K562 (cell line): Measurements from ENCODE around the gene TMEM184B. TPM values are rescaled to one million over a fixed set of nuclear protein-coding genes. Genes with fewer than 3 reads are reported as not detected.

Experiments used
- BCL6 ChIP-seq: fragments of 250-450 bp; sonication (Bioruptor Pico); IDR thresholded peaks from 2 replicates; pipeline ENCODE4 v1.4.0; 2020
- CHD1 ChIP-seq: fragments of 200-600 bp; sonication (generic); IDR thresholded peaks from one replicate; pipeline ENCODE4 v1.6.1; 2012; ENCODE audit warnings: mild to moderate bottlenecking, moderate library complexity, low read length, inconsistent platforms
- ELF4 ChIP-seq: fragments of 450-650 bp; formaldehyde crosslinking; IDR thresholded peaks from 2 replicates; pipeline ENCODE4 v1.4.0; 2022; ENCODE audit warnings: missing genetic modification characterization
- FOXJ2 ChIP-seq: fragments of 200-800 bp; sonication (Bioruptor generic); IDR thresholded peaks from 2 replicates; pipeline ENCODE4 v1.6.1; 2016; ENCODE audit warnings: missing genetic modification characterization, missing compliant biosample characterization
- FOXM1 ChIP-seq, 2 experiments: fragments of 450-650 bp in 1 of 2; sonication (generic) in 1 of 2; formaldehyde crosslinking in 1 of 2; IDR thresholded peaks; 2 replicates each; pipeline versions ENCODE4 v1.6.1 to v1.9.0; 2017 to 2022; ENCODE audit warnings: low read depth in 2 of 2, mild to moderate bottlenecking in 2 of 2, missing genetic modification reagents in 1 of 2, moderate library complexity in 1 of 2
- JUNB ChIP-seq: fragments of 450-650 bp; formaldehyde crosslinking; conservative IDR thresholded peaks from 2 replicates; pipeline ENCODE4 v1.4.0; 2020; ENCODE audit warnings: mild to moderate bottlenecking
- KAT8 ChIP-seq: fragments of 450-650 bp; IDR thresholded peaks from 2 replicates; pipeline ENCODE4 v1.6.1; 2016; ENCODE audit warnings: low read depth, mild to moderate bottlenecking
- KHSRP ChIP-seq: fragments of 450-650 bp; IDR thresholded peaks from 2 replicates; pipeline ENCODE4 v1.6.1; 2017
- NR4A1 ChIP-seq, 2 experiments: fragments of 250-450 bp in 1 of 2; fragments of 450-650 bp in 1 of 2; sonication (Bioruptor Pico) in 1 of 2; IDR thresholded peaks; 2 replicates each; pipeline versions ENCODE4 v1.4.0 to v1.6.1; 2016 to 2020; ENCODE audit warnings: mild to moderate bottlenecking in 2 of 2, missing compliant biosample characterization in 1 of 2, missing genetic modification characterization in 1 of 2, moderate library complexity in 1 of 2
- PTRF ChIP-seq: fragments of 450-650 bp; IDR thresholded peaks from 2 replicates; pipeline ENCODE4 v1.6.1; 2016; ENCODE audit warnings: mild to moderate bottlenecking, missing genetic modification characterization, missing compliant biosample characterization
- RBM14 ChIP-seq: fragments of 200-400 bp; formaldehyde crosslinking; IDR thresholded peaks from 2 replicates; pipeline ENCODE4 v1.6.1; 2018; ENCODE audit warnings: low read depth, mild to moderate bottlenecking, low read length, moderate library complexity, borderline replicate concordance; ENCODE audit not compliant: insufficient read depth
- SMAD3 ChIP-seq: fragments of 450-650 bp; formaldehyde crosslinking; conservative IDR thresholded peaks from 2 replicates; pipeline ENCODE4 v1.4.0; 2020; ENCODE audit warnings: mild to moderate bottlenecking
- SMARCA4 ChIP-seq: fragments of 450-650 bp; IDR thresholded peaks from 2 replicates; pipeline ENCODE4 v1.6.1; 2016
- SP1 ChIP-seq: sonication (generic); formaldehyde crosslinking; IDR thresholded peaks from 2 replicates; pipeline ENCODE4 v1.8.1; 2022; ENCODE audit warnings: mild to moderate bottlenecking, missing genetic modification reagents
- ZBTB17 ChIP-seq: fragments of 450-650 bp; formaldehyde crosslinking; IDR thresholded peaks from 2 replicates; pipeline ENCODE4 v1.4.0; 2020; ENCODE audit warnings: mild to moderate bottlenecking
- ZNF121 ChIP-seq: sonication (generic); formaldehyde crosslinking; conservative IDR thresholded peaks from 2 replicates; pipeline ENCODE4 v1.8.0; 2022; ENCODE audit warnings: missing genetic modification reagents
- ZNF79 ChIP-seq: fragments of 250-450 bp; sonication (Bioruptor Pico); IDR thresholded peaks from 2 replicates; pipeline ENCODE4 v1.4.0; 2020; ENCODE audit warnings: low read depth, mild to moderate bottlenecking, moderate library complexity
- polyA plus RNA-seq, 8 experiments: library from polyadenylated mRNA; depleted of rRNA in 4 of 8; stranded (reverse) in 5 of 8; unstranded in 3 of 8; fragments of >200 nt; fragmentation: Nextera tagmentation in 2 of 8; fragmentation: Illumina TruSeq in 1 of 8; extraction: Ambion mirVana in 2 of 8; extraction: Trizol in 1 of 8; gene quantifications; 2 replicates each; pipeline versions ENCODE4 v1.2.1 to v1.2.3, GENCODE V29; 2011 to 2014; ENCODE audit warnings: inconsistent platforms in 1 of 8, missing spikeins in 1 of 8
- total RNA-seq, 7 experiments: library from RNA; depleted of rRNA in 6 of 7; stranded (reverse); fragments of >200 nt in 6 of 7; fragmentation: Illumina TruSeq in 2 of 7; extraction: Trizol in 2 of 7; gene quantifications; 2 replicates each; pipeline versions ENCODE4 v1.2.1 to v1.2.3, GENCODE V29; 2011 to 2021; ENCODE audit warnings: low replicate concordance in 1 of 7
- TF ChIP-seq, protein P1 (sequence below): conservative IDR thresholded peaks from 2 replicates; pipeline ENCODE4 v1.6.1; 2011; ENCODE audit warnings: low read depth, mild to moderate bottlenecking, low read length; ENCODE audit not compliant: control insufficient read depth
- TF ChIP-seq, protein P2 (sequence below): fragments of 250-450 bp; sonication (Bioruptor Pico); IDR thresholded peaks from 2 replicates; pipeline ENCODE4 v1.6.1; 2021; ENCODE audit warnings: mild to moderate bottlenecking
- TF ChIP-seq, protein P3 (sequence below): fragments of 450-650 bp; IDR thresholded peaks from 2 replicates; pipeline ENCODE4 v1.6.1; 2016; ENCODE audit warnings: low read depth

TMEM184B gene
- total and polyA plus RNA-seq, 9 of the 15 experiments (the other 6 are each of a cell fraction or from before 2014, with no cell fraction given): 0.31 to 25.1 (median 6.2) TPM

DNA sequence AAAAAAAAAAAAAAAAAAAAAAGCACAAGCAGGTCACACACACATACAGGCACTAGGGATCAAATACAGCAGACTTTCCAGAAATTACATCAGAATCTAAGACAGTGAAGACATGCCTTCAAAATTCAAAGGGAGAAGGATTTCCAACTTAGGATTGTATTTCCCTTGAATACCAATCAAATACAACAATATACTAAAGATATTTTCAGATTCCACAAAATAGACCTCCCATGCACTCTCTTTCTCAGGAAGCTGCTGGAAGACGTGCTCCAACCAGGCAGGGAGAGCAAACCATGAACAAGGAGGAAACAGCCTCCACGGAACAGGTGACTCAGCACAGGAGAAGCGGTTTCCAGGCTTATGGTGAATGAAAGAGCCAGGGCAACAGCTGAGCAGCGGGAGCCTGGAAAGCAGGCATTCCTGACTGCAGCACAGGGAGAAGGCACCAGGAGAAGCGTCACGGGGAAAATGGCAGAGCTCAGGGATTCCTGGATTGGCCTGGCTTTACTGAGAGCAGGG lies 32.0 kb downstream of the TMEM184B start (continued):
- TF ChIP-seq NR4A1 (CRISPR knock-in tag; IDR thresholded peaks at IDR 0.05): no peak
- TF ChIP-seq NR4A1 (tag; IDR thresholded peaks at IDR 0.05): no peak; the same call in 1 of the 2 replicates
- TF ChIP-seq, protein P1, sequence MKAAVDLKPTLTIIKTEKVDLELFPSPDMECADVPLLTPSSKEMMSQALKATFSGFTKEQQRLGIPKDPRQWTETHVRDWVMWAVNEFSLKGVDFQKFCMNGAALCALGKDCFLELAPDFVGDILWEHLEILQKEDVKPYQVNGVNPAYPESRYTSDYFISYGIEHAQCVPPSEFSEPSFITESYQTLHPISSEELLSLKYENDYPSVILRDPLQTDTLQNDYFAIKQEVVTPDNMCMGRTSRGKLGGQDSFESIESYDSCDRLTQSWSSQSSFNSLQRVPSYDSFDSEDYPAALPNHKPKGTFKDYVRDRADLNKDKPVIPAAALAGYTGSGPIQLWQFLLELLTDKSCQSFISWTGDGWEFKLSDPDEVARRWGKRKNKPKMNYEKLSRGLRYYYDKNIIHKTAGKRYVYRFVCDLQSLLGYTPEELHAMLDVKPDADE: no peak
- TF ChIP-seq, protein P2, sequence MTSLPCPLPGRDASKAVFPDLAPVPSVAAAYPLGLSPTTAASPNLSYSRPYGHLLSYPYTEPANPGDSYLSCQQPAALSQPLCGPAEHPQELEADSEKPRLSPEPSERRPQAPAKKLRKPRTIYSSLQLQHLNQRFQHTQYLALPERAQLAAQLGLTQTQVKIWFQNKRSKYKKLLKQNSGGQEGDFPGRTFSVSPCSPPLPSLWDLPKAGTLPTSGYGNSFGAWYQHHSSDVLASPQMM (CRISPR knock-in tag): no peak
- no peak for TF ChIP-seq KAT8
- TF ChIP-seq SP1 (CRISPR knock-in tag): no peak
- TF ChIP-seq, protein P3, sequence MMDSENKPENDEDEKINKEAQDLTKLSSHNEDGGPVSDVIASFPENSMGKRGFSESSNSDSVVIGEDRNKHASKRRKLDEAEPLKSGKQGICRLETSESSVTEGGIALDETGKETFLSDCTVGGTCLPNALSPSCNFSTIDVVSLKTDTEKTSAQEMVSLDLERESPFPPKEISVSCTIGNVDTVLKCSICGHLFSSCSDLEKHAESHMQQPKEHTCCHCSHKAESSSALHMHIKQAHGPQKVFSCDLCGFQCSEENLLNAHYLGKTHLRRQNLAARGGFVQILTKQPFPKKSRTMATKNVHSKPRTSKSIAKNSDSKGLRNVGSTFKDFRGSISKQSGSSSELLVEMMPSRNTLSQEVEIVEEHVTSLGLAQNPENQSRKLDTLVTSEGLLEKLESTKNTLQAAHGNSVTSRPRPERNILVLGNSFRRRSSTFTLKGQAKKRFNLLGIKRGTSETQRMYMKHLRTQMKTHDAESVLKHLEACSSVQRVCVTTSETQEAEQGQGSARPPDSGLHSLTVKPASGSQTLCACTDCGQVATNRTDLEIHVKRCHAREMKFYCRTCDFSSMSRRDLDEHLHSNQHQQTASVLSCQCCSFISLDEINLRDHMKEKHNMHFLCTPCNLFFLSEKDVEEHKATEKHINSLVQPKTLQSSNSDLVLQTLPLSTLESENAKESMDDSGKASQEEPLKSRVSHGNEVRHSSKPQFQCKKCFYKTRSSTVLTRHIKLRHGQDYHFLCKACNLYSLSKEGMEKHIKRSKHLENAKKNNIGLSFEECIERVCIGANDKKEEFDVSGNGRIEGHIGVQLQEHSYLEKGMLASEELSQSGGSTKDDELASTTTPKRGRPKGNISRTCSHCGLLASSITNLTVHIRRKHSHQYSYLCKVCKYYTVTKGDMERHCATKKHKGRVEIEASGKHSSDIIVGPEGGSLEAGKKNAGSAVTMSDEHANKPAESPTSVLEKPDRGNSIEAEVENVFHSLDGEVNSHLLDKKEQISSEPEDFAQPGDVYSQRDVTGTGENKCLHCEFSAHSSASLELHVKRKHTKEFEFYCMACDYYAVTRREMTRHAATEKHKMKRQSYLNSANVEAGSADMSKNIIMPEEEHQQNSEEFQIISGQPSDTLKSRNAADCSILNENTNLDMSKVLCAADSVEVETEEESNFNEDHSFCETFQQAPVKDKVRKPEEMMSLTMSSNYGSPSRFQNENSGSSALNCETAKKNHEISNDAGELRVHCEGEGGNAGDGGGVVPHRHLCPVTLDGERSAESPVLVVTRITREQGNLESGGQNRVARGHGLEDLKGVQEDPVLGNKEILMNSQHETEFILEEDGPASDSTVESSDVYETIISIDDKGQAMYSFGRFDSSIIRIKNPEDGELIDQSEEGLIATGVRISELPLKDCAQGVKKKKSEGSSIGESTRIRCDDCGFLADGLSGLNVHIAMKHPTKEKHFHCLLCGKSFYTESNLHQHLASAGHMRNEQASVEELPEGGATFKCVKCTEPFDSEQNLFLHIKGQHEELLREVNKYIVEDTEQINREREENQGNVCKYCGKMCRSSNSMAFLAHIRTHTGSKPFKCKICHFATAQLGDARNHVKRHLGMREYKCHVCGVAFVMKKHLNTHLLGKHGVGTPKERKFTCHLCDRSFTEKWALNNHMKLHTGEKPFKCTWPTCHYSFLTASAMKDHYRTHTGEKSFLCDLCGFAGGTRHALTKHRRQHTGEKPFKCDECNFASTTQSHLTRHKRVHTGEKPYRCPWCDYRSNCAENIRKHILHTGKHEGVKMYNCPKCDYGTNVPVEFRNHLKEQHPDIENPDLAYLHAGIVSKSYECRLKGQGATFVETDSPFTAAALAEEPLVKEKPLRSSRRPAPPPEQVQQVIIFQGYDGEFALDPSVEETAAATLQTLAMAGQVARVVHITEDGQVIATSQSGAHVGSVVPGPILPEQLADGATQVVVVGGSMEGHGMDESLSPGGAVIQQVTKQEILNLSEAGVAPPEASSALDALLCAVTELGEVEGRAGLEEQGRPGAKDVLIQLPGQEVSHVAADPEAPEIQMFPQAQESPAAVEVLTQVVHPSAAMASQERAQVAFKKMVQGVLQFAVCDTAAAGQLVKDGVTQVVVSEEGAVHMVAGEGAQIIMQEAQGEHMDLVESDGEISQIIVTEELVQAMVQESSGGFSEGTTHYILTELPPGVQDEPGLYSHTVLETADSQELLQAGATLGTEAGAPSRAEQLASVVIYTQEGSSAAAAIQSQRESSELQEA: no peak
- TF ChIP-seq ZNF121 (CRISPR knock-in tag): no peak
- TF ChIP-seq KHSRP: no peak
- TF ChIP-seq ZNF79 (CRISPR knock-in tag): no peak
- no peak for TF ChIP-seq BCL6 (CRISPR knock-in tag)
- no peak for TF ChIP-seq FOXM1 (IDR thresholded peaks at IDR 0.05; ENCODE audit: low read depth)
- TF ChIP-seq FOXM1 (CRISPR knock-in tag; IDR thresholded peaks at IDR 0.05; ENCODE audit: low read depth): no peak
- TF ChIP-seq FOXJ2 (tag): no peak
- TF ChIP-seq SMAD3 (CRISPR knock-in tag): no peak; the same call in 1 of the 2 replicates
- peak; percentile 59; the same call in 1 of the 2 replicates for TF ChIP-seq SMARCA4
- TF ChIP-seq CHD1: no peak
- TF ChIP-seq RBM14: no peak
- no peak; the same call in 1 of the 2 replicates for TF ChIP-seq PTRF (tag)
- TF ChIP-seq ELF4 (CRISPR knock-in tag): no peak
- TF ChIP-seq ZBTB17 (CRISPR knock-in tag): no peak
- TF ChIP-seq JUNB (CRISPR knock-in tag): no peak
